ENCODE data around the gene SLC18A3.

Gene SLC18A3

GRCh38 chr10:49605939-49606509, 4.1 kb upstream of the SLC18A3 start:
- DNase-seq (ENCODE audit: low read depth) = no peak
- TF ChIP-seq CTCF (conservative IDR thresholded peaks at IDR 0.05; ENCODE audit: low read length) = no peak
- no peak overlapping the region for H3K4me3 ChIP-seq (ENCODE audit: low read length)

DNA sequence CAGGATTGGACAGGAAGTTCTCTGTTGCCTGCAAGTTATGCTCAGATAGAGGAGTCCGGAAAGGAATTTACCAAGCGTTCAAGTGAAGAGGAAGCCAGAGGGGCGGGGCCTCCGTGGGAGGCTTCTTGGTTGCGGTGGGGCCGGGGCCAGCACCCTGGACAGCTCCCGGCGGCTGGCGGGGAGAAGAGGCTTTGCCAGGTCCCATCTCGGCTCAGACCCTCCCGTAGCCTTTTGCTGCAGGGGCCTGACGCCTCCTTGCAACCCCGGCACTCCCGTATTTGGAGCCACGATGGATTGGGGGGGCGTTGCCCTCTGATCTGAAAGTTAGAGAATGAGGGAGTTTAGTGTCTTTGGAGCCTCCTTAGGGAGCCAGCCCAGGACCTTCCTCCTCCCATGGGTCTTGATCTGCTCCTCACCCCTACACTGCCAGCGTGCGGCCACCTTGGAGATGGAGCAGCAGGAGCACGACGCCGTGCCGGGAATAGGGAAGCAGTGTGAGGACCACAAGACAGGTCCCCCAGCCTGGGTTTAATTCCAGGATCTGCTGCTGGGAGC, 3.1 kb upstream of the SLC18A3 start:
- no peak for TF ChIP-seq CTCF (conservative IDR thresholded peaks at IDR 0.05; ENCODE audit: low read length)
- H3K4me3 ChIP-seq (ENCODE audit: low read length) = no peak overlapping the region
- DNase-seq (ENCODE audit: low read depth) = peak; percentile 62

DNA sequence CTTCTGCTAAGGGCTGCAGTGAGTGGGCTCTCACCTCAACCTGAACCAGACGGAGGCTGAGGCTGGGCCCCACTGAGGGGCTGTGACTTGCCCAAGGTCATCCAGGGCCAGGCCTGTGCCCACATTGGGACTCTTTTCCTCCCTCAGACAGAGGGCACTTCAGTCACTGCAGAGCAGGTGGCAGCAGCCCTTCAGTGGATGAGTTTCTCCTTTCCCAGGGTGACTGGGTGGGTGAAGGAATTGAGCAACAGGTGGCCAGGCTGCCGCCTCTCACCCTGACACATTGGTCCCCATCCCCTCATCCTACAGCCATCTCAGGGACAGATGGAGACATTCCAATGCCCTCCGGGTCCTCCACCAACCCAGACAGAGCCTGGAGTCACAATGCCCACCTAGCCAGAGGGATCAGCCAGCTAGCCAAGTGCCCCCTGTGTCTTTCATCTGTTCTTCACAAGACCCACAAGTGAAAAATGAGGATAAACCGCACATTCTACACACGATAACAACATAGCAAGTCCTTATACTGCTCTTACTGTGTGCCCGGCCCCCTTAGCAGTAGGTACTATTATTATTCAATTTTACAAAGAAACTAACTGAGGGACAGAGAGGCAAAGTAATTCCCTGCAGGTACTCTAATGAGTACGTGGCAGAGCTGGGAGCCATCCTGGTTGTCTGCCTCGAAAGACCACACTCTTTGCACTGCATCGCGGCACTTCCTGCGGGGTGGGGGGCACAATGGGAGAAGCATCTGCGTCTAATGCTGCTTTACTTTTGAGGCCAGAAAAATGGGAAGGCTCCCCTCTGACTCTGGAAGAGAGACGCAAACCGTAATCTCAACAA, 1.7 kb upstream of the SLC18A3 start:
- no peak for DNase-seq (ENCODE audit: low read depth)
- TF ChIP-seq CTCF (conservative IDR thresholded peaks at IDR 0.05; ENCODE audit: low read length) = no peak
- no peak overlapping the region for H3K4me3 ChIP-seq (ENCODE audit: low read length)

DNA sequence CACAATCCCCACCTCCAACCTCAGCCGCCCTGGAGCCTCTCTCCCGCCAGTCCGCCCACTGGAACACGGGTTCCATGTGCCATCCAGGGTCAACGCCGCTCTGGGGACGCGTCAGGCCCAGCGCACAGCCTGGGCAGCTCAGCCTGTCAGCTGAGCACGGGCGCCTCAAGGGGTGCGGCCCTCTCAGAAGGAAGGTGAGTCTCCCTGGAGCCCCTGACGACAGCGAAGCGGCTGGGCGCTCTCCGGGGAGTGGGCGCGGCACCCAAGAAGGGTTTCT, 1.2 kb upstream of the SLC18A3 start:
- H3K4me3 ChIP-seq (ENCODE audit: low read length) = no peak overlapping the region
- TF ChIP-seq CTCF (conservative IDR thresholded peaks at IDR 0.05; ENCODE audit: low read length) = no peak
- DNase-seq (ENCODE audit: low read depth) = no peak

DNA sequence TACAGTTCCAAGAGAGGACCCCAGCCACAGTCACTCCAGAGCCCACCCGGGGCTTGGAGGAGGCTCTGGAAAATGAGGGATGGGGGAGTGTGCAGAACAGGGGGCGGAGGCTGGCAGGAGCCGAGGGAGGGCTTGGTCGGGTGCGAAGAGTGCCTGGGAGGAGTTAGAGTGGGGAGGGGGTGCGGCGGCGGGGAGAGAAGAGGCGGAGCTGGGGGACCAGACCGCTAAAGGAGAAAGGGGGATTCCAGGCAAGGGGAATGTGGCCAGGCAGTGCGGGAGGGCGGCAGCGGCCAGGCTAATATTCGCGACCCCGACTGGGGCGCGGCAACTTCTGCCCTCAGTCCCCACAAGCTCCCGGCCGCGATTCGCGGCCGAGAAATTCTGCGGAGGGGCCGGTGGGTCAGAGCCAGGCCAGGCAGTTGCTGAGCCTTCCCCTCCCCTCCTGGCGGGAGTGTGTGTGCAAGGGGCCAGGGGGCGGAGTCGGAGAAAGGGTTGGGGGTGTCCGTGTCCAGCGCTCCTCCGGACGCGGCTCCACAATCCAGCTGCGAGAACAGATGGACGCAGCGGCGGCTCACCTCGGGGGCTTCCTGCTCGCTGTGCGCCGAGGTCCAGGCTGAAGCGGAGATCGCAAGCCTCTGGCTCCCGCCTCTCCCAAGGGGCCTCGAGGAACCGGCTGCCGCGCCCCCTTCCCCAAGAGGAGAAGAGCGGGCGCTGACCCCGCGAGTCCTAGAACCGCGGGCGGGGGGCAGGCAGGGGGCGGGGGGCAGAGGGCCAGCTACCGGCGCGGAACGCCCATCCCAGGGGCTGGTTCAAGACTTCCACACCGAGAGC, 612 bp upstream of the SLC18A3 start:
- H3K4me3 ChIP-seq (ENCODE audit: low read length) = no peak overlapping the region
- DNase-seq (ENCODE audit: low read depth) = no peak
- no peak for TF ChIP-seq CTCF (conservative IDR thresholded peaks at IDR 0.05; ENCODE audit: low read length)

- TF ChIP-seq CTCF (conservative IDR thresholded peaks at IDR 0.05; ENCODE audit: low read length) = no peak
- no peak for DNase-seq (ENCODE audit: low read depth)
- H3K4me3 ChIP-seq (ENCODE audit: low read length) = no peak overlapping the region
Measured at GRCh38 chr10:49610458-49611165, 502 bp downstream of the SLC18A3 start.

Measured in AG10803 (cell line).